Measurements from ENCODE around the gene MUC5AC.
"Not testable (repeated sequence)": the region's sequence is repeated elsewhere in the genome, so short reads cannot be mapped to it uniquely, and the experiment has no call there.

Gene MUC5AC

DNA sequence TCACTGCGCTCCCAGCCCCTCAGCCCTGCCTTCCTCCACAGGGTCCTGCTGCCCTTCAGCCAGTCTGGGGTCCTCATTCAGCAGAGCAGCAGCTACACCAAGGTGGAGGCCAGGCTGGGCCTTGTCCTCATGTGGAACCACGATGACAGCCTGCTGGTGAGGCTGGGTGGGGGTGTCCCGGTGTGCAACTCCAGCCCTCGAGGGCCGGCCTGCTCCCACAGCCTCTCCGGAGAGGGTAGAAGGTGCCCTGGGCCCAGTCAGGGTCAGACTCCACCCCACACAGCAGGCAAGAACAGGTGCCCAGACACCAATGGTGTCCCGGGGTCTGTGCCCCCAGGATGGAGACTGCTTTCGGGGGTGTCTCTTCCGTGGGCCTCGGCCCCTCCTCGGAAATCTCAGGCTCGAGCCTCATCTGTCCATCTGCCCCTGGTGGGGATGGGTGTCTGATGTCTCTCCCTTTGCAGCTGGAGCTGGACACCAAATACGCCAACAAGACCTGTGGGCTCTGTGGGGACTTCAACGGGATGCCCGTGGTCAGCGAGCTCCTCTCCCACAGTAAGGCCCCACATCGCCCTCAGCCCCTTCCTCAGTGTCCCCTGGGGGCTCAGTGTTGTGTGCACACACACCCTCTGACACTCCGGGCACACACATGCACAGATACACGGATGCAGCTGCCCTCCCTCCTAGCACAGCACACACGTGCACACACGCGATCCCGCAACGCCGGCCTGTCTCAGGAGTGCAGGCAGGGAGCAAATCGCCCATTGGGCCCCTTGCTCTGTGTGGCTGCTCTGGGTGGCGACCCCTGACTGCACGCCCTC lies 4.9 kb downstream of the MUC5AC start:
- DNase-seq: no peak

- no peak for DNase-seq
Measured at GRCh38 chr11:1163321-1163910, 5.7 kb downstream of the MUC5AC start.

GRCh38 chr11:1163911-1164735 lies 6.4 kb downstream of the MUC5AC start:
- DNase-seq: no peak

DNA sequence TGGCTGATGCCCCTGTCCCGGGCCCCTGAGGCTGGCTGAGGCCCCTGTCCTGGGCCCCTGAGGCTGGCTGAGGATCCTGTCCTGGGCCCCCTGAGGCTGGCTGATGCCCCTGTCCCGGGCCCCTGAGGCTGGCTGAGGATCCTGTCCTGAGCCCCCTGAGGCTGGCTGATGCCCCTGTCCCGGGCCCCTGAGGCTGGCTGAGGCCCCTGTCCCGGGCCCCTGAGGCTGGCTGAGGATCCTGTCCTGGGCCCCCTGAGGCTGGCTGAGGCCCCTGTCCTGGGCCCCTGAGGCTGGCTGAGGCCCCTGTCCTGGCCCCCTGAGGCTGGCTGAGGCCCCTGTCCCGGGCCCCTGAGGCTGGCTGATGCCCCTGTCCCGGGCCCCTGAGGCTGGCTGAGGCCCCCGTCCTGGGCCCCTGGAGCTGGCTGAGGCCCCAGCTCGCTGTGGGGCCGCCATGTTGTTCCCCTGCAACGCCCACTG lies 7.1 kb downstream of the MUC5AC start:
- DNase-seq: not testable (repeated sequence)

DNA sequence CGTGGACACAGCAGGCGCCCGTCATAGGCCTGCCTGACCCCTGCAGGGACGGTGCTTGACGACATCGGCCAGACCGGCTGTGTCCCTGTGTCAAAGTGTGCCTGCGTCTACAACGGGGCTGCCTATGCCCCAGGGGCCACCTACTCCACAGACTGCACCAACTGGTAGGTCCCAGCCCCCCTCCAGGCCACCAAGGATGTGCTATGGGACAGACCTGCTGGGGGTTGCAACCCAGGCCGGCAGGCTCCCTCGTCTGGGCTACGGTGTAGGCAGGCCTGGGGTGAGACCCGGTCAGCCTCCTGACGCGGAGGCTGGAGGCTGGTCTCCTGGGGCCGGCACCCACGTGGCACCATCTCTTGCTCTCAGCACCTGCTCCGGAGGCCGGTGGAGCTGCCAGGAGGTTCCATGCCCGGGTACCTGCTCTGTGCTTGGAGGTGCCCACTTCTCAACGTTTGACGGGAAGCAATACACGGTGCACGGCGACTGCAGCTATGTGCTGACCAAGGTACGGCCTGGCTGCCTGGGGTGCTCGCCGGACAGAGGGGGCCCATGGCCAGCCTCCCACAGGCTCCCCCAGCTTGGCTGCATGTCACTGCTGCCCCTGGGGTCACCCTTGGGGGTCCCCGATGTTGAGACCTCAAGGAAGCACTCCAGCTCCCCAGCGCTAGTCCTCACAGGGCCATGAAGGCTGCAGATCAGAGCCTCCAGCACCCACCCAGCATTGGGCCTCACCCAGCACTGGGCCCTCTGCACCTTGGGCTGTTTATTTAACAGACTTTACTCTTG lies 7.7 kb downstream of the MUC5AC start:
- no peak for DNase-seq

GRCh38 chr11:1167256-1167655 lies 9.5 kb downstream of the MUC5AC start:
- no peak for DNase-seq

DNA sequence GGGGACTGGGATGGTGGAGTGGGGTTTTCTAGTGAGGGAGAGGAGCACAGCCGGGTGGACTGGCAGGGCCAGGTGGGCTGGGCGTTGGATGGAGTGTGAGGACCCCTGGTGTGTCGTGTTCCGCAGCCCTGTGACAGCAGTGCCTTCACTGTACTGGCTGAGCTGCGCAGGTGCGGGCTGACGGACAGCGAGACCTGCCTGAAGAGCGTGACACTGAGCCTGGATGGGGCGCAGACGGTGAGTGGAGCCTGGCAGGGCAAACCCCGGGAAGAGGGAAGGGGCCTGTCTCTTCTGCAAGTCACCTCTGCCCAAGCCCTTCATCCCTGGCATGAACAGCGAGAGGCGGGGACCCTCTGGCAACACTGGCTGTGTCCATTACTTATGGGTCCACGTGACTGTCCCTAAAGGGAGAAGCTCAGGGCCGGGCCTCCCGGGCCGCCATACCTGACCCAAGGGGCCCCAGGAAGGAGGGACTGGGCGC lies 10.0 kb downstream of the MUC5AC start:
- no peak for DNase-seq

- no peak for DNase-seq
Measured at GRCh38 chr11:1168256-1168655, 10.5 kb downstream of the MUC5AC start.

DNA sequence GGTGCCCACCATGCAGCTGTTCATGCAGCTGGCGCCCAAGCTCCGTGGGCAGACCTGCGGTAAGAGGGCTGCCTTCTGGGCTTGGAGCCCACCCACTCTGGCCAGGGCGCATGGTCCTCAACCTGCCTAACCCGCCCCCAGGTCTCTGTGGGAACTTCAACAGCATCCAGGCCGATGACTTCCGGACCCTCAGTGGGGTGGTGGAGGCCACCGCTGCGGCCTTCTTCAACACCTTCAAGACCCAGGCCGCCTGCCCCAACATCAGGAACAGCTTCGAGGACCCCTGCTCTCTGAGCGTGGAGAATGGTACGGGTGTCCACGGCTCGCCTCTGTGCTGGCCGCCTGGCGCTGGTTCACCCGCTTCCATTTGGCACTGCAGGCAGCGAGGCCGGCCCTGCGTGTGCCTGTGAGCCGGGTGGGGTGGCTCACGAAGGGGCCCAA lies 11.0 kb downstream of the MUC5AC start:
- DNase-seq: no peak

GRCh38 chr11:1171223-1171984 lies 13.7 kb downstream of the MUC5AC start:
- no peak for DNase-seq

- no peak for DNase-seq
Measured at GRCh38 chr11:1171985-1172728, 14.4 kb downstream of the MUC5AC start.

DNA sequence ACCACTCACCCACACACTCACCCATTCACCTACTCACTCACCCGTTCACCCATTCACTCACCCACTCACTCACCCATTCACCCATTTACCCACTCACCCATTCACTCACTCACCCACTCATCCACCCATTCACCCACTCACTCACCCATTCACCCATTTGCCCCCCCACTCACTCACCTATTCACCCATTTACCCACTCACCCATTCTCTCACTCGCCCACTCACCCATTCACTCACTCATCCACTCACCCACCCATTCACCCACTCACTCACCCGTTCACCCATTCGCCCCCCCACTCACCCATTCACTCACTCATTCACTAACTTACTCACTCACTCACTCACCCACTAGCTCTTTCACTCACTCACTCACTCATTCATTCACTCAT lies 15.0 kb downstream of the MUC5AC start:
- DNase-seq: no peak

DNA sequence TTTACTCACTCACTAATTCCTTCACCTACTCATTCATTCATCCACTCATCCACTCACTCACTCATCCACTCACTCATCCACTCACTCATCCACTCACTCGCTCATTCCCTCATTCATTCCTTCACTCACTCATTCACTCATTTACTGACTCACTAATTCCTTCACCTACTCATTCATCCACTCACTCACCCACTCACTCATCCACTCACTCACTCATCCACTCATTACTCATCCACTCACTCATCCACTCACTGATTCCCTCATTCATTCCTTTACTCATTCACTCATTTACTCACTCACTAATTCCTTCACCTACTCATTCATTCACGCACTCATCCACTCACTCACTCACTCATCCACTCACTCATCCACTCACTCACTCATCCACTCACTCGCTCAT lies 15.6 kb downstream of the MUC5AC start:
- DNase-seq: not testable (repeated sequence)

DNA sequence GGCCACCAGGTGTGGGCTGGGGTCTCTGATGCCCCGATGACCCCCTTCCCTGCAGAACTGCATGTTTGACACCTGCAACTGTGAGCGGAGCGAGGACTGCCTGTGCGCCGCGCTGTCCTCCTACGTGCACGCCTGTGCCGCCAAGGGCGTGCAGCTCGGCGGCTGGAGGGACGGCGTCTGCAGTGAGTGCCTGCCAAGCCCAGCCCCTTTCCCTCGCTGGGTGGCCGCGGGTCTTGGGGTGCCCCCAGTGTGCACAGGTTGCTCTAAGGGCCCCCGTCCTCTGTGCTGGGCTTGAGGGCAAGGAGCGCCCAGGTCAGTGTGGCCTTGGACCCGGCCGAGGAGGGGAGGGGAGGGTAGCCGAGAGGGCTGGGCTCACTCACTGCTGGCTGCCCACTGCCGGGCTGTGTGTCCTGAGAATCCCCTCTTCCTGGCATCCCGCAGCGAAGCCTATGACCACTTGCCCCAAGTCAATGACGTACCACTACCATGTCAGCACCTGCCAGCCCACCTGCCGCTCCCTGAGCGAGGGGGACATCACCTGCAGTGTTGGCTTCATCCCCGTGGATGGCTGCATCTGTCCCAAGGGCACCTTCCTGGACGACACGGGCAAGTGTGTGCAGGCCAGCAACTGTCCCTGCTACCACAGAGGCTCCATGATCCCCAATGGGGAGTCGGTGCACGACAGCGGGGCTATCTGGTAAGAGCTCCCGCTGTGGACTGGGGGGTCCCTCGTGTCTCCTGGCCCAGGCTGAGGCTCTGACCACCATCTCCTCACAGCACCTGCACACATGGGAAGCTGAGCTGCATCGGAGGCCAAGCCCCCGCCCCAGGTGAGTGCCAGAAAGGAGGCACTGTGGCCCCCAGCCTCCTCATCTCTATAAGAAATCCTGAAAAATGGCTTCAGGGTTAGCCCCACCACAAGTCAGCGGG lies 17.0 kb downstream of the MUC5AC start:
- DNase-seq: no peak

DNA sequence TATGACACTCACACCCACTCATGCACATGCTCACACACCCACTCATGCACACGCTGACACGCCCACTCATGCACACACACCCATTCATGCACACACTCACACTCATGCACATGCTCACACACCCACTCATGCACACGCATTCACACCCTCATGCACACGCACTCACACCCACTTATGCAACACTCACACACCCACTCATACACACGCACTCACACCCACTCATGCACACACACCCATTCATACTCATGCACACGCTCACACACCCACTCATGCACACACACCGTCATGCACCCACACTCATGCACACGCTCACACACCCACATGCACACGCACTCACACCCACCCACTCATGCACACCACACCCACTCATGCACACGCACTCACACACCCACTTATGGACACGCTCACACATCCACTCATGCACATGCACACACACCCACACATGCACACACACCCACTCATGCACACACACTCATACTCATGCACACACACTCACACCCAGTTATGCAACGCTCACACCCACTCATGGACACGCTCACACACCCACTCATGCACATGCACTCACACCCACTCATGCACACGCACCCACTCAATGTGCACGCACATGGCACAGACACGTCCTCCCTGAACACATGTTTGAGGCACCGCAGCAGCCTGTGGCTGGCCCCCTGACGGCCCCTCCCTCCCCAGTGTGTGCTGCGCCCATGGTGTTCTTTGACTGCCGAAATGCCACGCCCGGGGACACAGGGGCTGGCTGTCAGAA lies 17.9 kb downstream of the MUC5AC start:
- DNase-seq: no peak

GRCh38 chr11:1176224-1177019 lies 18.7 kb downstream of the MUC5AC start:
- no peak for DNase-seq

GRCh38 chr11:1177020-1177770 lies 19.4 kb downstream of the MUC5AC start:
- no peak for DNase-seq

- no peak for DNase-seq
Measured at GRCh38 chr11:1177771-1178090, 20.0 kb downstream of the MUC5AC start.
